B cell (primary cell): ENCODE measurements around the gene BTD. TPM values are rescaled to one million over a fixed set of nuclear protein-coding genes. Genes with fewer than 3 reads are reported as not detected.
"Not testable (repeated sequence)": the region's sequence is repeated elsewhere in the genome, so short reads cannot be mapped to it uniquely, and the experiment has no call there.

ENCODE experiments used
- ATAC-seq: fragments of 200-7000 bp; cut with Tn5 transposase; one replicate; pipeline ENCODE4 v1.10.0; 2021; ENCODE audit warnings: low read depth, mild to moderate bottlenecking, moderate number of reproducible peaks, moderate library complexity
- CTCF ChIA-PET: fragments of 350-600 bp; sonication (Branson Sonifier 250); formaldehyde crosslinking; loops from one replicate; lab custom pipeline; 2021; ENCODE audit warnings: antibody characterized with exemption, inconsistent platforms; lab: Charles Lee
- POLR2A ChIA-PET: fragments of 350-600 bp; sonication (Branson Sonifier 250); formaldehyde crosslinking; loops from one replicate; lab custom pipeline; 2021; ENCODE audit warnings: antibody characterized with exemption; lab: Charles Lee
- DNase-seq: peaks from one replicate; pipeline ENCODE4 v3.0.0; 2013
- H2AFZ ChIP-seq: 2 replicates; pipeline ENCODE4 v1.6.1; 2012; ENCODE audit warnings: mild to moderate bottlenecking, low read depth, low read length; ENCODE audit not compliant: insufficient read depth, poor library complexity, severe bottlenecking
- H3K27ac ChIP-seq, 2 donors: 1 replicate in 1 of 2; 2 replicates in 1 of 2; pipeline ENCODE4 v1.5.1; 2012 to 2013; ENCODE audit warnings: low read length in 2 of 2, mild to moderate bottlenecking in 2 of 2, moderate library complexity in 1 of 2
- H3K27me3 ChIP-seq, 4 experiments: fragments of 200-600 bp in 1 of 4; sonication (generic) in 1 of 4; replicated peaks in 1 of 4; 1 replicate in 2 of 4; 2 replicates in 2 of 4; pipeline versions ENCODE4 v1.6.1 to v1.7.0; 2013 to 2016; ENCODE audit warnings: low read length in 3 of 4, mild to moderate bottlenecking in 2 of 4, mixed read lengths in 1 of 4, moderate library complexity in 1 of 4; ENCODE audit not compliant: insufficient read depth in 4 of 4, control insufficient read depth in 3 of 4; ENCODE audit errors: control extremely low read depth in 1 of 4
- H3K36me3 ChIP-seq, 2 experiments: replicated peaks in 1 of 2; 1 replicate in 1 of 2; 2 replicates in 1 of 2; pipeline versions ENCODE4 v1.6.1 to v1.7.1; 2013; ENCODE audit warnings: low read length in 1 of 2; ENCODE audit not compliant: insufficient read depth in 2 of 2, control insufficient read depth in 1 of 2; ENCODE audit errors: control extremely low read depth in 1 of 2, extremely low read depth in 1 of 2
- H3K4me1 ChIP-seq, 2 donors: fragments of 200-600 bp in 1 of 2; sonication (generic) in 1 of 2; 1 replicate in 1 of 2; 2 replicates in 1 of 2; pipeline versions ENCODE4 v1.5.1 to v1.6.1; 2013 to 2017; ENCODE audit warnings: low read length in 2 of 2; ENCODE audit not compliant: control insufficient read depth in 2 of 2, insufficient read depth in 2 of 2
- H3K4me2 ChIP-seq: replicated peaks from 2 replicates; pipeline ENCODE3; 2012; ENCODE audit warnings: mild to moderate bottlenecking, low read depth, low read length; ENCODE audit not compliant: poor library complexity, severe bottlenecking
- H3K4me3 ChIP-seq, 5 experiments: fragments of 200-600 bp in 1 of 5; sonication (generic) in 1 of 5; 1 replicate in 3 of 5; 2 replicates in 2 of 5; pipeline versions ENCODE4 v1.5.1 to v1.7.0; 2011 to 2016; ENCODE audit warnings: low read length in 4 of 5, mild to moderate bottlenecking in 4 of 5, low read depth in 2 of 5, control low read depth in 1 of 5, moderate library complexity in 1 of 5; ENCODE audit not compliant: insufficient read depth in 1 of 5; ENCODE audit errors: control extremely low read depth in 1 of 5, extremely low read depth in 1 of 5
- H3K79me2 ChIP-seq: fragments of 200-600 bp; sonication (generic); one replicate; pipeline ENCODE4 v1.6.0; 2016; ENCODE audit warnings: low read length; ENCODE audit not compliant: control insufficient read depth, insufficient read depth
- H3K9ac ChIP-seq: fragments of 200-600 bp; sonication (generic); 2 replicates; pipeline ENCODE4 v1.6.1; 2017; ENCODE audit warnings: mild to moderate bottlenecking, low read length, moderate library complexity
- H3K9me3 ChIP-seq, 3 donors: one replicate each; pipeline versions ENCODE4 v1.6.1 to v1.7.1; 2013; ENCODE audit warnings: low read length in 2 of 3; ENCODE audit not compliant: control insufficient read depth in 2 of 3, insufficient read depth in 1 of 3; ENCODE audit errors: control extremely low read depth in 1 of 3
- H4K20me1 ChIP-seq: 2 replicates; pipeline ENCODE4 v1.6.0; 2012; ENCODE audit warnings: mild to moderate bottlenecking, low read length; ENCODE audit not compliant: insufficient read depth, control insufficient read depth, poor library complexity, severe bottlenecking
- H3K27ac Mint-ChIP-seq: one replicate; pipeline ENCODE4 v1.8.0; 2021; ENCODE audit warnings: mixed read lengths
- H3K27me3 Mint-ChIP-seq: one replicate; pipeline ENCODE4 v1.8.0; 2021; ENCODE audit warnings: mixed read lengths
- H3K4me1 Mint-ChIP-seq: one replicate; pipeline ENCODE4 v1.8.0; 2021; ENCODE audit warnings: mixed read lengths
- H3K4me3 Mint-ChIP-seq: one replicate; pipeline ENCODE4 v1.8.0; 2021; ENCODE audit warnings: mixed read lengths
- H3K9me3 Mint-ChIP-seq: one replicate; pipeline ENCODE4 v1.8.0; 2022; ENCODE audit warnings: mixed read lengths; ENCODE audit not compliant: insufficient read depth
- CTCF ChIP-seq: fragments of 200-600 bp; IDR thresholded peaks from one replicate; pipeline ENCODE4 v1.8.0; 2022; ENCODE audit warnings: antibody characterized with exemption, mild to moderate bottlenecking
- EZH2 ChIP-seq: IDR thresholded peaks from 2 replicates; pipeline ENCODE4 v1.6.1; 2012; ENCODE audit warnings: borderline replicate concordance, low read depth, mild to moderate bottlenecking, moderate library complexity, low read length; ENCODE audit not compliant: insufficient read depth, poor library complexity, severe bottlenecking
- WGBS: methylation state at CpG from one replicate; pipeline ENCODE4 v1.1.5; 2013; ENCODE audit warnings: missing lambda C conversion rate; ENCODE audit not compliant: insufficient coverage; 5-methylcytosine and 5-hydroxymethylcytosine counted together
- intact Hi-C: fragments of 100-400 bp; cut with micrococcal nuclease; formaldehyde crosslinking; loops from one replicate; pipeline ENCODE4 v1.10.0; 2022
- polyA plus RNA-seq: library from polyadenylated mRNA; depleted of rRNA; stranded (reverse); fragments of >200 nt; gene quantifications from 2 replicates; pipeline ENCODE4 v1.2.3, GENCODE V29; 2012
- total RNA-seq, 2 donors: library from RNA; stranded (reverse); fragments of 120-200 nt in 1 of 2; gene quantifications; 1 replicate in 1 of 2; 2 replicates in 1 of 2; pipeline versions ENCODE4 v1.2.3 to v1.2.4, GENCODE V29; 2013 to 2022

Gene BTD
- total and polyA plus RNA-seq, 2 donors (not counting 1 experiment from before 2014, with no cell fraction given) = 8.2 to 25.3 TPM

- Histone ChIP-seq H3K4me1 (no peaks in the 10 kb centered on the region), H3K4me2 (no peak overlapping the region), H4K20me1 (no peaks in the 10 kb centered on the region), H3K9me3 (peaks cover 2 to 10% (median 4%) of the 10 kb centered on the region in 3 donors), H3K9ac (no peak overlapping the region), H2AFZ (no peak overlapping the region), H3K4me3 (no peak overlapping the region), H3K36me3 (no peaks in the 10 kb centered on the region), H3K27ac (no peak overlapping the region), H3K79me2 (peaks cover 11% of the 10 kb centered on the region), H3K27me3 (no peaks in the 10 kb centered on the region)
- no peak for DNase-seq
- intact Hi-C loops = no loop called here
- TF ChIP-seq CTCF (no peak), EZH2 (no peak)
- peaks cover 9% of the 10 kb centered on the region for H3K9me3 Mint-ChIP-seq
- ChIA-PET POLR2A (no interaction called here), CTCF (no interaction called here)
- H3K4me3 Mint-ChIP-seq = no peak overlapping the region
- no peak overlapping the region for H3K27ac Mint-ChIP-seq
- WGBS = 100% methylated on average over 1 of the region's 1 CpG
- no peaks in the 10 kb centered on the region for H3K27me3 Mint-ChIP-seq
- no peaks in the 10 kb centered on the region for H3K4me1 Mint-ChIP-seq
- ATAC-seq = no peak
Observed at GRCh38 chr3:15614958-15615357, 13.4 kb downstream of the BTD start.

GRCh38 chr3:15616053-15616452 is 14.5 kb downstream of the BTD start:
- H2AFZ ChIP-seq = no peak overlapping the region
- CTCF ChIA-PET = no interaction called here
- no peak for DNase-seq
- ATAC-seq = no peak
- H3K36me3 ChIP-seq = peaks cover 0 to 1% of the 10 kb centered on the region in 2 experiments
- H3K9me3 ChIP-seq = peaks cover 3 to 19% (median 13%) of the 10 kb centered on the region in 3 donors
- no peaks in the 10 kb centered on the region for H3K27me3 Mint-ChIP-seq
- no peak overlapping the region for H3K27ac Mint-ChIP-seq
- H3K27ac ChIP-seq = no peak overlapping the region
- no peaks in the 10 kb centered on the region for H4K20me1 ChIP-seq
- intact Hi-C loops = no loop called here
- no peak overlapping the region for H3K9ac ChIP-seq
- H3K4me1 Mint-ChIP-seq = no peaks in the 10 kb centered on the region
- H3K27me3 ChIP-seq = no peaks in the 10 kb centered on the region
- no peak overlapping the region for H3K4me3 ChIP-seq
- no peaks in the 10 kb centered on the region for H3K4me1 ChIP-seq
- peaks cover 10% of the 10 kb centered on the region for H3K79me2 ChIP-seq
- TF ChIP-seq CTCF = no peak
- no peak for TF ChIP-seq EZH2
- WGBS = 100% methylated on average over 1 of the region's 6 CpGs
- no peak overlapping the region for H3K4me3 Mint-ChIP-seq
- no peak overlapping the region for H3K4me2 ChIP-seq
- peaks cover 9% of the 10 kb centered on the region for H3K9me3 Mint-ChIP-seq
- POLR2A ChIA-PET = no interaction called here

- Histone ChIP-seq H3K79me2 (peaks cover 13% of the 10 kb centered on the region), H3K9me3 (peaks cover 4 to 23% (median 13%) of the 10 kb centered on the region in 3 donors)
- H3K27me3 ChIP-seq, H2AFZ ChIP-seq, DNase-seq, H3K36me3 ChIP-seq, H3K4me1 ChIP-seq, H3K4me2 ChIP-seq, intact Hi-C loops, H3K4me3 ChIP-seq, H3K4me1 Mint-ChIP-seq, CTCF ChIA-PET, ATAC-seq, H3K9ac ChIP-seq, H3K27ac Mint-ChIP-seq, H3K4me3 Mint-ChIP-seq, POLR2A ChIA-PET, H3K27me3 Mint-ChIP-seq, H3K27ac ChIP-seq, H4K20me1 ChIP-seq: not testable (repeated sequence)
- 96% methylated on average over 4 of the region's 8 CpGs for WGBS
- H3K9me3 Mint-ChIP-seq = peaks cover 21% of the 10 kb centered on the region
Observed at GRCh38 chr3:15619659-15620464, 18.3 kb downstream of the BTD start.
